Thoracic aorta (tissue), 2 donors: Measurements from ENCODE around the gene SMIM22. TPM values are rescaled to one million over a fixed set of nuclear protein-coding genes. Genes with fewer than 3 reads are reported as not detected.

ENCODE experiments used
- ATAC-seq: fragments of 150-250 bp; one replicate; pipeline ENCODE4 v1.8.0; 2017; ENCODE audit warnings: low read depth; ENCODE audit not compliant: insufficient number of reproducible peaks, low FRiP score
- DNase-seq: peaks from one replicate; pipeline ENCODE4 v3.0.0-alpha.2; 2020; ENCODE audit warnings: low spot score
- H3K27ac ChIP-seq, 2 donors: fragments of 200-600 bp; sonication (generic); 1 replicate in 1 of 2; 2 replicates in 1 of 2; pipeline ENCODE4 v1.5.1; 2016; ENCODE audit warnings: mild to moderate bottlenecking in 2 of 2, moderate library complexity in 2 of 2
- H3K27me3 ChIP-seq: fragments of 200-600 bp; sonication (generic); replicated peaks from 2 replicates; pipeline ENCODE4 v1.6.0; 2016; ENCODE audit warnings: mild to moderate bottlenecking; ENCODE audit not compliant: insufficient read depth
- H3K36me3 ChIP-seq: fragments of 200-600 bp; sonication (generic); one replicate; pipeline ENCODE4 v1.5.1; 2016
- H3K4me1 ChIP-seq, 2 donors: fragments of 200-600 bp; sonication (generic); 1 replicate in 1 of 2; 2 replicates in 1 of 2; pipeline versions ENCODE4 v1.5.1 to v1.6.0; 2016; ENCODE audit warnings: low read depth in 2 of 2, mild to moderate bottlenecking in 1 of 2; ENCODE audit not compliant: control insufficient read depth in 1 of 2
- H3K4me3 ChIP-seq: fragments of 200-600 bp; sonication (generic); 2 replicates; pipeline ENCODE4 v1.5.1; 2016; ENCODE audit warnings: mild to moderate bottlenecking
- H3K9me3 ChIP-seq: fragments of 200-600 bp; sonication (generic); 2 replicates; pipeline ENCODE4 v1.5.1; 2016
- total RNA-seq, 2 donors: library from RNA; depleted of rRNA; stranded (reverse); fragments of >200 nt; gene quantifications; one replicate each; pipeline versions ENCODE4 v1.1.0 to v1.2.3, GENCODE V29; 2016
- TF ChIP-seq, protein P1 (sequence below): fragments of 200-600 bp; sonication (generic); IDR thresholded peaks from one replicate; pipeline ENCODE4 v1.5.1; 2019; ENCODE audit warnings: antibody characterized with exemption

The SMIM22 gene
- total RNA-seq, 2 donors from 2014 or later = not detected

DNA sequence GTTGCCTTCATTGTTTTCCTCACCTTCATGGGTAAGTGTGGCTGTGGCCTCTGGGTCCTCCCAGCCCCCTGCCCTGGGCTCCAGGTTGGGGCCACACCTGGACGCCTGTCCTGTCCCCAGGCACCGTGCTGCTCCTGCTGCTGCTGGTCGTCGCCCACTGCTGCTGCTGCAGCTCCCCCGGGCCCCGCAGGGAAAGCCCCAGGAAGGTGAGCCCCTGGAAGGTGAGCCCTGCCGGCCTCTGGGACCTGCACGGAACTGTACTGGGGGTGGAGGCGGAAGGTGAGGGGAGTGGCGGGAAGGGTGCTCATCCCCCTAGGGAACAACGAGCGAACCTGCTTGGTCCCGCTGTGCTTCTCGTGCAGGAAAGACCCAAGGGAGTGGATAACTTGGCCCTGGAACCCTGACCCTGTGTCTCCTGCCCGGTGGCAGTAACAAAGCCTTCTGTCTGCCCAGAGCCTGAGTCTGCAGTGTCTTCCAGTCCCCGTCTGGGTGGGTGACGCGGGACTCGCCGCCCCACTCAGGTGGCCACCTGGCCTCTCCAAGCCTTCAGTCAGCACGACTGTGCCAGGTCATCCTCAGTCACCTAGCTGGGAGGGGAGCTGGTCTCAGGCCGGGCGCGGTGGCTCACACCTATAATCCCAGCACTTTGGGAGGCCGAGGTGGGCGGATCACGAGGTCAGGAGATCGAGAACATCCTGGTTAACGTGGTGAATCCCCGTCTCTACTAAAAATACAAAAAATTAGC, 831 bp downstream of the SMIM22 start:
- Histone ChIP-seq H3K27ac (no peak overlapping the region), H3K27me3 (no peaks in the 10 kb centered on the region), H3K4me1 (peaks cover 0 to 3% of the 10 kb centered on the region in 2 donors), H3K4me3 (no peak overlapping the region), H3K9me3 (no peaks in the 10 kb centered on the region), H3K36me3 (peaks cover 5% of the 10 kb centered on the region)
- ATAC-seq (no peak), DNase-seq (no peak)
- TF ChIP-seq, protein P1, sequence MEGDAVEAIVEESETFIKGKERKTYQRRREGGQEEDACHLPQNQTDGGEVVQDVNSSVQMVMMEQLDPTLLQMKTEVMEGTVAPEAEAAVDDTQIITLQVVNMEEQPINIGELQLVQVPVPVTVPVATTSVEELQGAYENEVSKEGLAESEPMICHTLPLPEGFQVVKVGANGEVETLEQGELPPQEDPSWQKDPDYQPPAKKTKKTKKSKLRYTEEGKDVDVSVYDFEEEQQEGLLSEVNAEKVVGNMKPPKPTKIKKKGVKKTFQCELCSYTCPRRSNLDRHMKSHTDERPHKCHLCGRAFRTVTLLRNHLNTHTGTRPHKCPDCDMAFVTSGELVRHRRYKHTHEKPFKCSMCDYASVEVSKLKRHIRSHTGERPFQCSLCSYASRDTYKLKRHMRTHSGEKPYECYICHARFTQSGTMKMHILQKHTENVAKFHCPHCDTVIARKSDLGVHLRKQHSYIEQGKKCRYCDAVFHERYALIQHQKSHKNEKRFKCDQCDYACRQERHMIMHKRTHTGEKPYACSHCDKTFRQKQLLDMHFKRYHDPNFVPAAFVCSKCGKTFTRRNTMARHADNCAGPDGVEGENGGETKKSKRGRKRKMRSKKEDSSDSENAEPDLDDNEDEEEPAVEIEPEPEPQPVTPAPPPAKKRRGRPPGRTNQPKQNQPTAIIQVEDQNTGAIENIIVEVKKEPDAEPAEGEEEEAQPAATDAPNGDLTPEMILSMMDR = no peak

- Histone ChIP-seq H3K27me3 (no peaks in the 10 kb centered on the region), H3K27ac (no peak overlapping the region), H3K36me3 (peaks cover 5% of the 10 kb centered on the region), H3K9me3 (no peaks in the 10 kb centered on the region), H3K4me1 (peaks cover 9 to 12% of the 10 kb centered on the region in 2 donors), H3K4me3 (no peak overlapping the region)
- TF ChIP-seq, protein P1 = no peak
- no peak for ATAC-seq
- no peak for DNase-seq
Measured at GRCh38 chr16:4796982-4797804, 2.0 kb downstream of the SMIM22 start.

GRCh38 chr16:4797805-4798252, 2.7 kb downstream of the SMIM22 start:
- no peaks in the 10 kb centered on the region for H3K27me3 ChIP-seq
- no peak for DNase-seq
- H3K36me3 ChIP-seq = peaks cover 5% of the 10 kb centered on the region
- no peak for ATAC-seq
- H3K27ac ChIP-seq = no peak overlapping the region
- TF ChIP-seq, protein P1 = no peak
- peaks cover 9 to 12% of the 10 kb centered on the region in 2 donors for H3K4me1 ChIP-seq
- H3K9me3 ChIP-seq = no peaks in the 10 kb centered on the region
- H3K4me3 ChIP-seq = no peak overlapping the region

DNA sequence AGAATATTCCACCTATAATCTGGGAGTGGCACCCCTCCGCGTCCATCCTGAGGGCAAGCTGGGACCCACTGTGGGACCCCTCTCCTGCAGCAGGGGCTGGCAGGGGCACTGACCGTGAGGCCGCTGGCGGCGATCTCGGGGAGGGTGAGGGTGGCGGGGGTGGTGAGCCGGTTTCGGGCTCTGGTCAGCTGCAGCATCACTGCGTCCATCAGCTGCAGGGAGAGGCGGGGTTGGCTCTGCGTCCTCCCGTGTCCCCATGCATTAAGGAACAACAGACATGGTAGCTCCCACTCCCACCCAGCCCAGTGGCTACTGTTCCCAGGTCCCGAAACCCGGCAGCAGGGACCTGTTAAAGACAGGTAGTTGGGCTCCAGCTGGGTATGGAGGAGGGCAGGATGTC, 3.3 kb downstream of the SMIM22 start:
- Histone ChIP-seq H3K4me1 (peaks cover 9 to 17% of the 10 kb centered on the region in 2 donors), H3K4me3 (no peak overlapping the region), H3K36me3 (peaks cover 5% of the 10 kb centered on the region), H3K9me3 (no peaks in the 10 kb centered on the region), H3K27me3 (no peaks in the 10 kb centered on the region), H3K27ac (no peak overlapping the region)
- DNase-seq = no peak
- ATAC-seq = no peak
- TF ChIP-seq, protein P1 = no peak

DNA sequence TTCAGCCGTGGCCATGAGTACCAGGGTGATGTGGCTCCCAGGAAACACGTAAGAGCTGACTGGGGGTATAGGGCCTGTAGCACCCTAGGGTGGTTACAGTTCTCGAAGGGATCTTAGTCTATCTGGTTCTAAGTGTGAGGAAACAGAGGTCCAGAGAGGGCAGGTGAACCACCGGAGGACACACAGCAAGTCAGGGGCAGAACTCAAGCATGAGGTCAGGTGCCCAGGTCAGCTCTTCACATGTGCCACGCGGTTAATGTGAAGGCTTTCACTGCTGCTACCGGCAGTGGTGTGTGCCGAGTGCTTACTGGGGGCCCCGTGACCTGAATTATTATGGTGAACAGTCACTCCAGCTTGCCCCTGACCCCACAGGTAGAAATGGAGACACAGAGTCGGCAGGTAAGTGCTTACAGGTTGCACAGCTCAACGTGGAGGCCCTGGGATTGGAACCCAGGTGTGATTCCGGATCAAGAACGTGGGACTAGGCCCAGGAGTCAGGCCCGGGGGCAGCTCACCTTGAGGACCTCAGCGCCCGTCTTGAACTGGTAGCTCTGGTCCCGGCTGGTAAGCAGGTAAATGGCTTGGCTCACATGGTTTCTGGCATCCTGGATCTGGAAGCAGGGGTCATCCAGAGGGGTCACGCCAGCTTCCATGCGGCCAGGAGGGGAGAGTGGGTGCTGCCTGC, 4.1 kb downstream of the SMIM22 start:
- ATAC-seq (no peak), DNase-seq (no peak)
- TF ChIP-seq, protein P1 = no peak
- Histone ChIP-seq H3K4me1 (peaks cover 9 to 21% of the 10 kb centered on the region in 2 donors), H3K9me3 (no peaks in the 10 kb centered on the region), H3K27ac (no peak overlapping the region), H3K27me3 (no peaks in the 10 kb centered on the region), H3K36me3 (peaks cover 7% of the 10 kb centered on the region), H3K4me3 (no peak overlapping the region)
